Right ventricle myocardium inferior (tissue), 1 donor: ENCODE results near the gene GDPD5. TPM values are rescaled to one million over a fixed set of nuclear protein-coding genes. Genes with fewer than 3 reads are reported as not detected.
A peak's percentile ranks its signal among the peaks of the same experiment; 100 is the strongest.

Source experiments
- ATAC-seq: fragments of 200-7000 bp; cut with Tn5 transposase; one replicate; pipeline ENCODE4 v1.9.1; 2020; ENCODE audit warnings: mild to moderate bottlenecking, moderate library complexity
- DNase-seq: peaks from one replicate; pipeline ENCODE4 v3.0.0; 2021; ENCODE audit errors: missing footprints
- intact Hi-C: fragments of 100-400 bp; cut with DNase I; formaldehyde crosslinking; loops from one replicate; pipeline ENCODE4 v1.11.0; 2022
- long read RNA-seq: library from polyadenylated mRNA; unstranded; transcript quantifications from one replicate; pipeline ENCODE4 v2.0.0, GENCODE V29; 2021
- total RNA-seq: library from RNA; stranded (reverse); fragmentation: NEBNext Ultra II Directional; extraction: Animal tissue kit (Norgen Biotek cat#: 25700); gene quantifications from one replicate; pipeline ENCODE4 v1.2.1, GENCODE V29; 2021
- donor health status: DM: no; HTN: yes; CAD: no; lungs with severe emphysema.

GDPD5 gene, protein sequence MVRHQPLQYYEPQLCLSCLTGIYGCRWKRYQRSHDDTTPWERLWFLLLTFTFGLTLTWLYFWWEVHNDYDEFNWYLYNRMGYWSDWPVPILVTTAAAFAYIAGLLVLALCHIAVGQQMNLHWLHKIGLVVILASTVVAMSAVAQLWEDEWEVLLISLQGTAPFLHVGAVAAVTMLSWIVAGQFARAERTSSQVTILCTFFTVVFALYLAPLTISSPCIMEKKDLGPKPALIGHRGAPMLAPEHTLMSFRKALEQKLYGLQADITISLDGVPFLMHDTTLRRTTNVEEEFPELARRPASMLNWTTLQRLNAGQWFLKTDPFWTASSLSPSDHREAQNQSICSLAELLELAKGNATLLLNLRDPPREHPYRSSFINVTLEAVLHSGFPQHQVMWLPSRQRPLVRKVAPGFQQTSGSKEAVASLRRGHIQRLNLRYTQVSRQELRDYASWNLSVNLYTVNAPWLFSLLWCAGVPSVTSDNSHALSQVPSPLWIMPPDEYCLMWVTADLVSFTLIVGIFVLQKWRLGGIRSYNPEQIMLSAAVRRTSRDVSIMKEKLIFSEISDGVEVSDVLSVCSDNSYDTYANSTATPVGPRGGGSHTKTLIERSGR
- 7.7 TPM for total RNA-seq
- long read RNA-seq, partial matches to known transcripts: 1 of 8 reads
- long read RNA-seq, other reads (novel, unspliced or antisense): 6 of 8 reads

DNA sequence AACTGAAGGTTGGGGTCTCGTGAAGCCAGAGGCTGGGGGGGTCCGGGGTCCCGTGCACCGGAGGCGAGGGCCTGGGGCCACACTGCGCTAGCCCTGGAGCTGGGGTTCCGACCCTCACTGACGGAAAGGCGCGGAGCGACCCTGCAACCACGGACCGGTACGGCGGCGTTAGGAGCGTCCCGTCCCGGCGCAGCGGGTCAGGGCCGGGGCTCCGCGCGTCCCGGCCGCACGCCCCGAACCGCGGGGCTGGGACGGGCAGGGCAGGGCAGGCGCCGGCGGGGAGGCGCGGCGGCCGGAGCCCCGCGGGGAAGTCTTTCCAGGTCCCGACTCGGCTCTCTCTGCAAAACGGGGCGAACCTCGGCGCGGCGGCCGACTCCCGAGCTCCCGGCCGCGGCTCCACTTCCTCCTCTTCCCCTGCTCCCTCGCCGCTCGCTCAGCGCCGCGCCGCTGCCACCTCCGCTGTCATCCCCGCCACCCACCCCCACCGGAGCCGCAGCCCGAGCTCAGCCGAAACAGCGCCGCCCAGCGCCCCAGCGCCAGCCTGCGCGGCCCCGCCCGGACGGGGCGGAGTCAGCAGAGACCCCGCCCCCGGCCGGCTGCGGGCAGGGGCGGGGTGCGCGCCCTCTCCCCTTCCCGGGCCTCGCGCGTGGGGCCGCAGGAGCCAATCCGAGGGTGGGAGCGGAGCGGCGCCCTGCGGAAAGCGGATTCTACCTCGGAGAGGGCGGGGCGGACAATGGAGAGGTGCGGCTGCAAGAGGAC is at the start of gene GDPD5:
Gene GDPD5 (minus strand): TSS at position 509 of the 759 bp plus-strand sequence. CDS start 48,206 bp downstream, outside the sequence.
- intact Hi-C loops: loop anchor here (1.0 kb wide), 2 partner anchors 48 to 80 kb away; no protein-coding TSS in a partner anchor
- DNase-seq (peak; percentile 91), ATAC-seq (peak; percentile 98)

DNA sequence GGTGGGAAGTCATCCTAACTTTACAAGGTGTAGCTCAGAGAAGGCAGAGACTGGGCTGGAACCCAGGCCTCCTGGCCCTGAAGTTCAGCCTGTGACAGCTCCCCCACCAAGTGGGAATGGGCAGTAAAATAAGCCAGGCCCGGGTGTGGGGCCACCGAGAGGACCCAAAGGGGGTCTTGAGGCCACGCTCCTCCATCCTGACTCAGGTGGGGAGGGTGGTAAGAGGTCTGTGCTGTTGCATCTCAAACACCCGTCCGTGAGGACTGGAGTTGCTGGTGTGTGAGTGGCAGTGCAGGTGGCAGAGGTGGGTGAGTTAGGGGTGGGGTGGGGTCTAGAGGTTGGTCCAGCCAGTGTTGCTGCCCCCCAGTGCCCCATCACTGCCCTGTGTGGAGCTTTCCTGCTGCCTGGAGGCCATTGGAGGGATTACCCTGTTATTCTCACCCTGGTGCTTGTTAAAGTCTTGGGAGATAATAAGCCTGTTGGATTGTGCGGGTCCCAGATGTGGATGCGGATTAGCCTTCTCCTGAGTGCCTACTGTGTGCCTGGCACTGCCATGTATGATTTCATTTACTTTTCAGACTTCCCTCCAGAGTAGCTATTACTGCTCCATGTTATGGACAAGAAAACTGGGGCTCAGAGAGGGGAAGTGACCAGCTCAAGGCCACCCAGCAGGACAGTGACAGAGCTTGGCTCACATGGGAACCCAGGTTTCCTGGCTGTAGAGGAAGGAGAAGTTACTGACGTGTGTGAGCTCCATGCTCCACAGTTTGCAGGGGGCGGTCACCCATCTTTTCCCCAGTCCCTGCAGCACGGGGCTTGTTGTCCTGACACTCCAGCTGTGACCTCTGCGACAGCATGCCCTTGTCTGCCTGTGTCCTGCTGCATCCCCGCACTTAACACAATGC is 49.2 kb upstream of the GDPD5 start:
- no peak for ATAC-seq
- intact Hi-C loops: no loop called here
- DNase-seq: no peak

DNA sequence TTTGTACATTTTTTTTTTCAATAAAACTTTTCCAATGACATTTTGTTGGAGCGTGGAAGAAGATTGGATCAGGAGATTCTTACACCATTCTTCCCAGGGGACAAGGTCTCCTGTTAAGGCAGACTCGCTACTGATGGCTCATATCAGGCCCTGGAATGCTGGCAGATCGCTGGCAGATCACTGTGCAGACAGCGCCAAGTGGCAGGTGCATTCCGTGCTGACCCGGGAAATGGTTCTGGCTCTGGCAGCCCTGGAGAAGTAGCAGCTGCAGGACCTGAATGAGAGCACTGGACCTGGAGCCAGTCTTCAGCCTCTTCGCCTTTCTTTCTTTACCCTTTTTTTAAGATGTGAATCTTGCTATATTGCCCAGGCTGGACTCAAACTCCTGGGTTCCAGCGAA is 47.0 kb upstream of the GDPD5 start:
- intact Hi-C loops: no loop called here
- ATAC-seq (peak; percentile 51), DNase-seq (no peak)

DNA sequence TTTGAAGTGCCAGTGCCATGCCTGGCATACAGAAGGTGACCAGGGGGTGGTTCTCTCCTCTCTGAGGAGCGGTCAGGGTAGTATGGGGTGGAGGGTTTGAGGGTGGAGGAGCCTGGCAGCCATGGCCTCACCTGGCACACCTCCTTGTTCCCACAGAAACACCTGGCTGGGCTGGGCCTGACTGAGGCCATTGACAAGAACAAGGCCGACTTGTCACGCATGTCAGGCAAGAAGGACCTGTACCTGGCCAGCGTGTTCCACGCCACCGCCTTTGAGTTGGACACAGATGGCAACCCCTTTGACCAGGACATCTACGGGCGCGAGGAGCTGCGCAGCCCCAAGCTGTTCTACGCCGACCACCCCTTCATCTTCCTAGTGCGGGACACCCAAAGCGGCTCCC is 45.9 kb upstream of the GDPD5 start:
- intact Hi-C loops: no loop called here
- no peak for DNase-seq
- no peak for ATAC-seq

DNA sequence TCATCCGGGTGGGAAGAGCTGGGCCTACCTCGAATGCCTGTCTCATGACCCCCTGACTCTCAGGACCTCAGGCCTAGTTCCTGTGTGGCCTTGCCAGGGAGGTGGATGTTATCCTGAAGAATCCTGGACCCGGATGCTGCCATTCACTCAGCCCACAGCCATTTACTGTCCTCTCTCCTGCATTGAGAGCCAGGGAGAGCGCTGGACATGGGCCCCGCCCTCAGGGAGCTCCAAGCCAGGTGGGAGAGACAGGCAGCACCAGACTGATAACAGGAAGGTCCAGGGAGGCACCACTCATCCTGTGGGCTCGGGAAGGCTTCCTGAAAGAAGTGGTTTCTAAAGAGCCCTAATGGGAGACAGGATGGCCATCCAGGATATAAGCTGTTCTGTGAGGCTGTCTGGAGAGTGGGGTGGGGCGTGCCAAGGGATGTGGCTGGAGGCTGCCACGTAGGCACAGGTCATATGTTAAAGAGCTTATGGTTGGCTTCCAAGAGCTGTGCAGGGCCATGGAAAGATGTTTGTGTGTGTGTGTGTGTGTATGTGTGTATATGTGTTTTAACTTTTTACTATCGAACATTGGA is 44.9 kb upstream of the GDPD5 start:
- no peak for DNase-seq

DNA sequence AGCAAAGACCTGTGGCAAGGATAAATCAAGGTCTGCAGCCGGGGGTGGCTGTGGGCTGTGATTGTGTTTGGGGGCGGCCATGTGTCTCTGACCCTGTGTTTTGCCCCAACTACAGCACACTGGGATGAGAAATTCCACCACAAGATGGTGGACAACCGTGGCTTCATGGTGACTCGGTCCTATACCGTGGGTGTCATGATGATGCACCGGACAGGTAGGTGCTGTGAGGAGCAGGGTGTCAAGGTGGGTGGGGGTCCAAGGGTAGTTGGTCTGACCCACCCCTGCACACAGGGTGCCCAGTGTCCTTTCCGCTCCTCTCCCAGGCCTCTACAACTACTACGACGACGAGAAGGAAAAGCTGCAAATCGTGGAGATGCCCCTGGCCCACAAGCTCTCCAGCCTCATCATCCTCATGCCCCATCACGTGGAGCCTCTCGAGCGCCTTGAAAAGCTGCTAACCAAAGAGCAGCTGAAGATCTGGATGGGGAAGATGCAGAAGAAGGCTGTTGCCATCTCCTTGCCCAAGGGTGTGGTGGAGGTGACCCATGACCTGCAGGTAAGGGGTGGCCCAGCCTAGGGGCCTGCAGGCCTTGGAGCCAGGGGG is 43.0 kb upstream of the GDPD5 start:
- DNase-seq: no peak
- intact Hi-C loops: no loop called here
- ATAC-seq: no peak

More for the DNA sequence above, 44.9 kb upstream of the GDPD5 start:
- intact Hi-C loops: no loop called here
- ATAC-seq: no peak

DNA sequence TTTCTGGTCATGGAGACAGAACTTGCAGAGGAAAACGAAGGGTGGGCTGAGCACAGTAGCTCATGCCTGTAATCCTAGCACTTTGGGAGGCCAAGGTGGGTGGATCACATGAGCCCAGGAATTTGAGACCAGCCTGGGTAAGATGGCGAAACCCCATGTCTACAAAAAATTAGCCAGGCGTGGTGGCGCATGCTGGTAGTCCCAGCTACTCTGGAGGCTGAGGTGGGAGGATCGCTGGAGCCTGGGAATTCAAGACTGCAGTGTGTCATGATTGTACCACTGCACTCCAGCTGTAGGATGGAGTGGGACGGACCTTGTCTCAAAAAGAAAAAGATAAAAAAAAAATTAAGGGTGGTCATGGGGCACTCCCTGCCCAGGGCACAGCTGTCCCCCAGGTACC is 42.2 kb upstream of the GDPD5 start:
- DNase-seq: no peak
- no peak for ATAC-seq
- intact Hi-C loops: no loop called here

DNA sequence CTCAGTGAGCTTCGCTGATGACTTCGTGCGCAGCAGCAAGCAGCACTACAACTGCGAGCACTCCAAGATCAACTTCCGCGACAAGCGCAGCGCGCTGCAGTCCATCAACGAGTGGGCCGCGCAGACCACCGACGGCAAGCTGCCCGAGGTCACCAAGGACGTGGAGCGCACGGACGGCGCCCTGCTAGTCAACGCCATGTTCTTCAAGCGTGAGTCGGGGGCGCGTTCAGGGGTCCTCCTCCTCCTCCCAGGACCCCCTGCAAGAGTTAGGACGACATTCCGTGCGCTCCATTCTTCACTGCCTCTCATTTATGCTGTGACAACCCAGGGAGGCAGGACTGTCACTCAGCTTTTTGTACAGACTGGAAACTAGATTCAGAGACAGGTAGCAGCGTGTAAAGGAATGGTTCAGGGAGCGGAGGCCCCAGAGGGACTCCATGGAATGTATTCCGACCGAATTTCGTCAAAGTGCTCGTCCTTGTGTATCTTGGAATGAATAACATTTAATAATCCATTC is 41.1 kb upstream of the GDPD5 start:
- intact Hi-C loops: no loop called here
- no peak for ATAC-seq
- no peak for DNase-seq

DNA sequence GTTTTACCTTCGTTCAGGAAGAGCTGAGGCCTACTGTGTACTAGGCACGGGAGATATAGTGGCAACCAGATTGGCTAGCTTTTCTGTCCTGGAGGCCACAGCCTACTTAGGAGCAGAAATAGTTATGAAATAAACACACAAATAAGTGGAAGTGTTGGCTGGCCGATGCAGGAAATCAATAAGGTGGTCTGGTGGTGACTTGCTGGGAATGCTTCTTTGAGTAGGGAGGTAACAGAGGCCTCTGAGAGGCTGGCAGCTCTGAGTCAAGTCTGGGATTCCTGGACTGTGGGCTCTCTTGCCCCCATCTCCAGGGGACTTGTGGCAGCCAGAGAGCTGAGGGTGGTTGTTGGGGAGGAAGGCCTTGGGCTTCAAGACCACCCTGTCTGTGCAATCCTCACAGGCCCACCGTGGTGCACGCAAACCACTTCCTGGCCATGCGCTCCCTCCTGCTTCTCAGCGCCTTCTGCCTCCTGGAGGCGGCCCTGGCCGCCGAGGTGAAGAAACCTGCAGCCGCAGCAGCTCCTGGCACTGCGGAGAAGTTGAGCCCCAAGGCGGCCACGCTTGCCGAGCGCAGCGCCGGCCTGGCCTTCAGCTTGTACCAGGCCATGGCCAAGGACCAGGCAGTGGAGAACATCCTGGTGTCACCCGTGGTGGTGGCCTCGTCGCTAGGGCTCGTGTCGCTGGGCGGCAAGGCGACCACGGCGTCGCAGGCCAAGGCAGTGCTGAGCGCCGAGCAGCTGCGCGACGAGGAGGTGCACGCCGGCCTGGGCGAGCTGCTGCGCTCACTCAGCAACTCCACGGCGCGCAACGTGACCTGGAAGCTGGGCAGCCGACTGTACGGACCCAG is 40.4 kb upstream of the GDPD5 start:
- DNase-seq (peak; percentile 62), ATAC-seq (no peak)
- intact Hi-C loops: no loop called here

DNA sequence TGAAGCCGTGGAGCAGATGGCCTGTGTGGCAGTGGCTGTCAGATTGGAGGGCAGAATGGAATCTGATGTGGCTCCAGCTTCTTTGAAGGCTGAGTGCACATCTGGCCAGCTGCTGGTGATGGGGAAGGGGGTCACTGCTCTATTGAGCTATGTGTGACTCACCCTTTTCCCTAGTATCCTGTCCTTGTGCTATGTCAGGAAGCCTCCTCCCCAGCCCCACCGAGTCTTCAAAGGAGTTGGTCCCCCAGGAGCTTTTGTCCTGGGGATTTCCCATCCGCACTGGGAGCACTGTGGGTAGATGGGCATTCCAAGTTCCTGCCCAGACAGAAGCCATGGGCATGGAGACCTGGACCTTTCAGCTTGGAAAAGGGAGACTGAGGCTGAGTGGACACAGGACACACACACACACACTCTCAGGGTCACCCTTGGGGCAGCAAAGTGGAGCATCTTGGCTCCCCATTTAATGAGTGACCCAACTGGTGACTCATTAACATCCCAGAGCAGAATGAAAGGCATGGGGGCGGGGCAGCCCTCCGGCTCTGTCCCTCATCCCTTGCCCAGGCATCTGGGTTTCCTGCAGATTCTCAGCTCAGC is 39.6 kb upstream of the GDPD5 start:
- DNase-seq (peak; percentile 68), ATAC-seq (peak; percentile 18)
- intact Hi-C loops: no loop called here

DNA sequence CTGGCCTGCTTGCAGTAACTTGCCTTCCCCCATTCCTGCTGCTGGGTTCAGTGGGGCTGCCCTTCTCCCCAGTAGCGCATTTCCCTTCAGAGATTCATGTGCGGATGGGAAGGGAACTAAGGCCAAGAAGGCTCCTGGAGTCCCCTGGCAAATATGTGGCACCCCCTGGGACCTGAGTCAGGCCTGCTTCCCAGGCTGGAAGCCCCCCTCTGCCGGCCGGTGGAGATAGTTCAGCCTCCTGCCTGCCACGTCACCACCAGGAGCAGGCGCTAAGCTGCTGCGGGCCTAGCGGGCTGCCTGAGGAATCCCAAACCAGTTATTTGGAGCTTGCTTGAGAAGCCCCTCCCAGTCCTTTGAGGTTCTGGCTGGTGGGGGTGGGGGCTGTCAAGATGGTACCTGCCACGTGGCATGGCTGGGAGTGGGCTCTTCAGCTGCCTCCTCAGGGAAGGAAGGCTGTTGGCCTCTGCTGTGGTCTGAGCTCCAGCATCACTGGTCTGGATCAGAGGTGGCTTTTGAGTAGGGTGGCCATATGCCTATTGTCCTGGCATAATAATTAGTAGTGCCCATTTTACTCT is 38.3 kb upstream of the GDPD5 start:
- DNase-seq (peak; percentile 74), ATAC-seq (no peak)
- intact Hi-C loops: loop anchor here (2.0 kb wide), 1 partner anchor 19 kb away; no protein-coding TSS in a partner anchor

DNA sequence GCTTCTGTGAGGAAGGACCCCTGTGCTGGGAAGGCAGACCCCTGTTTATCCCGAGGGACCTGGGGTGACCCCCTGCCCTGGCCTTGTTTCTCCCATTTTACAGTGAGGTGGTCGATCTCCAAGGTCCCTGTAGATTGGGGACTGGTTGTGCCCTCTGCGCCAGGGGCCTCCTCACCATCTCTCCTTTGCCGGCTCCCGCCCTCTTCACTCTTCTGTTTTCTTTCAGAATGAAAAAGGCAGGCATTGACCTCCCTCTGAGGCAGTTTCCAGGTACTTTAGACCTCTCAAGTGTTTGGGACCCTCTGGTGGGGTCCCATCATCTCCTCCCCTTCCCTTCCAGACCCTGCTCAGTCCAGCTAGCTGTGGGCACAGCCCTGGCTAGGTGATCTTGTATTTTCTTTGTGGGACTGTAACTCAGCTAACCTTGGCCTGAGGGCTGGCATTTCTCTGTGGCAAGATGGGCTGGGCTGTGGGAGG is 37.8 kb upstream of the GDPD5 start:
- ATAC-seq: no peak
- intact Hi-C loops: loop anchor here (2.0 kb wide), 1 partner anchor 19 kb away; no protein-coding TSS in a partner anchor

DNA sequence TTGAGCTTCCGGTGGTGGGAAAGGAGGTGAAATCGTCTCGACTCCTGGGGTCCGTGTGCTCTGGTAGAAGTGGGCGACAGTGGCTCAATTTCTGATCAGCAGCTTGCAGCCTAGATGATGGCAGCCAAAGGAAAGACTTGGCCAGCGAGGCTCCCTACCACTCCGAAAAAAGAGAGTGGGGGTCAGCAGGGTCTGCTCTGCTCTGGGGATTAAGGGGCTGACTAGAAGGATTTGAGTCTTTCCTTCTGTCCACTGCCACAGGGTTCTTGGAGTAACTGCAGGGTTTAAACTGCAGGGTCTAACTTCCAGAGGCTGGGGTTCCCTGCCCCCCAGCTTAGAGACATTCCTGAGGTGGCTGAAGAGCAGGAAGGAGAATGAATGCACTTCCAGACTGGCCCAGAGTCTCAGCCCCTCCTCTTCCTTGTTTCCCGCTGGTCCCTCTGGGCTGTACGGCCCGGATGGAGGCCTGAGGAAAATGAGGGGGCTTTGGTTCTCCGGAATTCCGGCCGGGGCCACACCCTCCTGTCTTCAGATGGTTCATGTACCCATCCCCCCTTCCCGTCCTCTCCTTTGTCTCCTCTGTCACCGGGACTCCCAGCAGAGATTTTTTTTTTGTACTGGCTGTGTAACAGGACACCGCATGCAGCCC is 37.2 kb upstream of the GDPD5 start:
- ATAC-seq: no peak
- intact Hi-C loops: loop anchor here (2.0 kb wide), 1 partner anchor 20 kb away; no protein-coding TSS in a partner anchor
- no peak for DNase-seq

More for the DNA sequence above, 37.8 kb upstream of the GDPD5 start:
- no peak for DNase-seq

DNA sequence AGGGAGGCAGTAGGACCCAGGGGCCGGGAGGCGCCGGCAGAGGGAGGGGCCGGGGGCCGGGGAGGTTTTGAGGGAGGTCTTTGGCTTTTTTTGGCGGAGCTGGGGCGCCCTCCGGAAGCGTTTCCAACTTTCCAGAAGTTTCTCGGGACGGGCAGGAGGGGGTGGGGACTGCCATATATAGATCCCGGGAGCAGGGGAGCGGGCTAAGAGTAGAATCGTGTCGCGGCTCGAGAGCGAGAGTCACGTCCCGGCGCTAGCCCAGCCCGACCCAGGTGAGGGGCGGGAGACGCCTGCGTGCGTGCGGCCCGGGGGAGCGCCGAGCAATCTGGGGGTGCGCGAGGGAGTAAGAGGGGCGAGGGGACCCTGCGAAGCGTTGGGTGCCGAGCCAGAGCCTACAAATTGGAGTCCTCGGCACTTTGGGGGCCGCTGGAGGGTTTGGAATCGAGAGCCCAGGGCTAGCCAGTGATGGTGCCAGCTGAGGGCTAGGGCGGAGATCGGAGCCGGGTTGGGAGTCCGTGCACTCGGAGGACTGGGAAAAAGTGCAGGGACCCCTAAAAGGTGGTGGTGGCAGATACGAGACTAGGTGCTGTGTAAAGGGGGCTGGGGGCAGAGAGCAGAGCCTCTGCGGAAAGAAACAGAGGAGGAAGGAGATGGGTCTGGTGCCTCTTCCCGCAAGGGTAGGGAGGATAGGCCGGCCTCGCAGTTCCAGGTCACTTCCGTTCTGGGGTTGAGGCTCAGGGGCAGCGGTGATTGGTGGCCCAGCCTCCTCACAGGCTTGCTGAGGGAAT is 36.5 kb upstream of the GDPD5 start, which contains the start of gene SERPINH1:
Gene SERPINH1 (plus strand): TSS at position 206 of the 788 bp plus-strand sequence. CDS start 4,097 bp downstream, outside the sequence.
- DNase-seq (peak; percentile 87), ATAC-seq (peak; percentile 83)
- intact Hi-C loops: loop anchor here (2.0 kb wide), 1 partner anchor 21 kb away; no protein-coding TSS in a partner anchor
